Activated CD4-positive, alpha-beta T cell treated with anti-CD3 and anti-CD28 coated beads, Interleukin-2, amount 10 ng/mL, durations not matched to agents 7 days and 5 days (primary cell): Measurements from ENCODE around the gene PPP5C. TPM values are rescaled to one million over a fixed set of nuclear protein-coding genes. Genes with fewer than 3 reads are reported as not detected.
"Not testable (repeated sequence)": the region's sequence is repeated elsewhere in the genome, so short reads cannot be mapped to it uniquely, and the experiment has no call there.

Experiments used
- CTCF ChIA-PET: fragments of 350-600 bp; sonication (Branson Sonifier 250); formaldehyde crosslinking; loops from one replicate; lab custom pipeline; 2021; ENCODE audit warnings: antibody characterized with exemption; lab: Charles Lee
- POLR2A ChIA-PET: fragments of 350-600 bp; sonication (Branson Sonifier 250); formaldehyde crosslinking; loops from one replicate; lab custom pipeline; 2021; ENCODE audit warnings: antibody characterized with exemption; lab: Charles Lee
- DNase-seq: peaks from one replicate; pipeline ENCODE4 v3.0.0-alpha.2; 2020
- H3K27ac Mint-ChIP-seq: one replicate; pipeline ENCODE4 v1.8.0; 2021; ENCODE audit warnings: mild to moderate bottlenecking, moderate library complexity, mixed read lengths
- H3K27me3 Mint-ChIP-seq: one replicate; pipeline ENCODE4 v1.8.0; 2021; ENCODE audit warnings: mixed read lengths
- H3K36me3 Mint-ChIP-seq: one replicate; pipeline ENCODE4 v1.8.0; 2021; ENCODE audit warnings: low read depth, mixed read lengths
- H3K4me1 Mint-ChIP-seq: one replicate; pipeline ENCODE4 v1.8.0; 2021; ENCODE audit warnings: mixed read lengths
- H3K4me3 Mint-ChIP-seq: one replicate; pipeline ENCODE4 v1.8.0; 2021; ENCODE audit warnings: mild to moderate bottlenecking, moderate library complexity, mixed read lengths
- H3K9me3 Mint-ChIP-seq: one replicate; pipeline ENCODE4 v1.8.0; 2021; ENCODE audit warnings: mixed read lengths
- total RNA-seq, 2 experiments: library from RNA; stranded (reverse); gene quantifications; one replicate each; pipeline ENCODE4 v1.2.3, GENCODE V29; 2021

PPP5C gene
- total RNA-seq, 2 experiments from 2014 or later: 101 to 102 TPM

GRCh38 chr19:46313540-46314469 lies 33.1 kb upstream of the PPP5C start:
- H3K9me3 Mint-ChIP-seq, CTCF ChIA-PET, H3K36me3 Mint-ChIP-seq, H3K4me3 Mint-ChIP-seq, H3K4me1 Mint-ChIP-seq, H3K27me3 Mint-ChIP-seq, DNase-seq, H3K27ac Mint-ChIP-seq, POLR2A ChIA-PET: not testable (repeated sequence)

DNA sequence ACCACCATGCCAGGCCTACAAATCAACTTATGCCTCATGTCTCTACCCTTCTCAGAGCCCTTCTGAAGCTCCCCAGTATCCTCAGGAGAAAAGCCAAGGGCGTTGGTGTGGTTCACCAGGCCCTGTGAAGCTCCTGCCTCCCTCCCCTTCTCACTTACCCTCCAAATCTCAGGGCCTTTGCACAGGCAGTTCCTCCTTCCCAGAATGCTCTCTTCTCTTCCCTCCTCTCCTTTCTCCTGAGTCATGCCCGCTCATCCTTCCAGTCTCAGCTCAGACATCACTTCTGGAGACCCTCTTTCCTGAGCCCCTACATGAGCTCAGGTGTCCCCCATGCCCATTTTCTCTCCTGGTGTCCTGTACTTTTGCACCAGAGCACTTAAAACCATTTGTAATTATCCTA lies 29.5 kb upstream of the PPP5C start:
- Mint-ChIP-seq H3K27me3 (no peaks in the 10 kb centered on the region), H3K36me3 (no peaks in the 10 kb centered on the region), H3K9me3 (no peaks in the 10 kb centered on the region), H3K4me3 (no peak overlapping the region), H3K27ac (no peak overlapping the region), H3K4me1 (no peaks in the 10 kb centered on the region)
- no peak for DNase-seq
- ChIA-PET CTCF (interaction anchor here (0.6 kb wide), 1 partner anchor 78 kb away, joined by 3 read pairs; no protein-coding TSS in a partner anchor), POLR2A (no interaction called here)

DNA sequence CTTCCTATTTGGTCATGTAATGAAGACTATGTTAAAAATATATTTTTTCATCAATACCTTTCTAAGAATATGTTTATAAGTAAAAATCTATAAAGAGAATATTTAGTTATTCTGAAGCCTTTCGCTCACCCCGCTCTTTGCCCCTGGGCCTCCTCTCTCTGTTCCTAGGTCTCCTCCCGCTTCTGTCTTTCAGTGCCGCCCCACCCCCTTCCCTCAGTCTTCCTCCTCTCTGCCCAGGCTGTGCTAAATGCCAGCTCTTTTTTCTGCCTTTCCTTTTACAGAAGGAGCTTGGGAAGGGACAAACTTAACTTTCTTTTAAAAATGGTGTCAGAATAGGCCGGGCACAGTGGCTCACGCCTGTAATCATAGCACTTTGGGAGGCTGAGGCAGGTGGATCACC lies 27.3 kb upstream of the PPP5C start:
- Mint-ChIP-seq H3K27ac (no peak overlapping the region), H3K4me1 (no peaks in the 10 kb centered on the region), H3K36me3 (no peaks in the 10 kb centered on the region), H3K27me3 (no peaks in the 10 kb centered on the region), H3K4me3 (no peak overlapping the region), H3K9me3 (peaks cover 3% of the 10 kb centered on the region)
- ChIA-PET POLR2A (no interaction called here), CTCF (no interaction called here)
- DNase-seq: no peak

DNA sequence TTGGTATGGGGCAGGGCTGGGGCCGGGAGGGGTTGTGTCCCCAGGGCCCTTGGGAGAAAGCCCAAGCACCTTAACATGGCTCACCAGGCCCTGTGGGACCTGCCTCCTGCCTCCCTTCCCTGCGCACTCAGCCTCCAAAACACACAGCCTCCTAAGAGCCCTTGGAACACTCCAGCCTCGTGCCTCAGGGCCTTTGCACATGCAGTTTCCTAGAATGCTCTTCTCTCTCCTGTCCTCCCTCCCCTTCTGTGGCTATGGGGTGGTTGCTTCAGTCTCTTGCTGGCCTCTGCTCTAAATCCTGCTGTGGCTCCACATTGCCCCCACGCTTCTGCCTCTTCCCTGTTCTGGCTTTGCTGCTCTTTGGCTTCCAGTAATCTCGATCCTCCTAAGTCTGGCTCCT lies 26.3 kb upstream of the PPP5C start:
- Mint-ChIP-seq H3K4me1 (no peaks in the 10 kb centered on the region), H3K36me3 (no peaks in the 10 kb centered on the region), H3K27me3 (no peaks in the 10 kb centered on the region), H3K27ac (no peak overlapping the region), H3K4me3 (no peak overlapping the region), H3K9me3 (peaks cover 8% of the 10 kb centered on the region)
- no peak for DNase-seq
- POLR2A ChIA-PET: no interaction called here
- CTCF ChIA-PET: no interaction called here

- Mint-ChIP-seq H3K4me3 (no peak overlapping the region), H3K36me3 (no peaks in the 10 kb centered on the region), H3K27me3 (no peaks in the 10 kb centered on the region), H3K9me3 (peaks cover 18% of the 10 kb centered on the region), H3K27ac (no peak overlapping the region), H3K4me1 (no peaks in the 10 kb centered on the region)
- DNase-seq: no peak
- CTCF ChIA-PET: no interaction called here
- POLR2A ChIA-PET: no interaction called here
Measured at GRCh38 chr19:46321653-46322052, 25.2 kb upstream of the PPP5C start.

GRCh38 chr19:46323227-46323626 lies 23.7 kb upstream of the PPP5C start:
- CTCF ChIA-PET, POLR2A ChIA-PET, H3K36me3 Mint-ChIP-seq, H3K4me3 Mint-ChIP-seq, H3K27me3 Mint-ChIP-seq, DNase-seq, H3K27ac Mint-ChIP-seq, H3K4me1 Mint-ChIP-seq: not testable (repeated sequence)
- peaks cover 23% of the 10 kb centered on the region for H3K9me3 Mint-ChIP-seq

- H3K36me3 Mint-ChIP-seq: no peaks in the 10 kb centered on the region
- no peaks in the 10 kb centered on the region for H3K27me3 Mint-ChIP-seq
- no peaks in the 10 kb centered on the region for H3K4me1 Mint-ChIP-seq
- POLR2A ChIA-PET: no interaction called here
- CTCF ChIA-PET: no interaction called here
- no peak overlapping the region for H3K27ac Mint-ChIP-seq
- no peak overlapping the region for H3K4me3 Mint-ChIP-seq
- H3K9me3 Mint-ChIP-seq: peaks cover 26% of the 10 kb centered on the region
- no peak for DNase-seq
Measured at GRCh38 chr19:46324277-46324676, 22.6 kb upstream of the PPP5C start.

GRCh38 chr19:46326608-46327007 lies 20.3 kb upstream of the PPP5C start:
- H3K4me3 Mint-ChIP-seq: no peak overlapping the region
- POLR2A ChIA-PET: no interaction called here
- no peak overlapping the region for H3K27ac Mint-ChIP-seq
- peaks cover 32% of the 10 kb centered on the region for H3K9me3 Mint-ChIP-seq
- H3K36me3 Mint-ChIP-seq: peaks cover 2% of the 10 kb centered on the region
- no peak for DNase-seq
- H3K4me1 Mint-ChIP-seq: no peaks in the 10 kb centered on the region
- CTCF ChIA-PET: interaction anchor here (0.7 to 1.1 kb wide), 2 partner anchors 26 to 70 kb away, joined by 3 read pairs; no protein-coding TSS in a partner anchor
- H3K27me3 Mint-ChIP-seq: peaks cover 2% of the 10 kb centered on the region

DNA sequence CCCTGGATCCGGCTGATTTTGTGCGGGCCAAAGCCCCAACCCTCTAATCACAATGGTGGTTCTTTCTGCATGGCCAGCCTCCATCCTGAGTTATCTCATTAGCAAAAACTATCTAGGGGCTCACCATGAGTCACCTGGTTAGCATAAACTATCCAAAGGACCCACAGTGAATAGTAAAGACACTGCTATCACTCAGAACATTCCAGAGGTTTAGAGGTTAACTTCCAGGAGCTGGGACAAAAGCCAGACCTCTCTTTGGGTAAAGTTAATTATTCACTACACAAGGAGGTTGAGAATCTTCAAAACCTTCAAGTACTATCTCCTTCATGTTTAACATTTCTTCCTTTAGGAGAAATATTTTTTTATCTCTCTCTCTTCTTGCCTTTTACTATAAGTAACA lies 18.8 kb upstream of the PPP5C start:
- H3K4me3 Mint-ChIP-seq: no peak overlapping the region
- POLR2A ChIA-PET: no interaction called here

DNA sequence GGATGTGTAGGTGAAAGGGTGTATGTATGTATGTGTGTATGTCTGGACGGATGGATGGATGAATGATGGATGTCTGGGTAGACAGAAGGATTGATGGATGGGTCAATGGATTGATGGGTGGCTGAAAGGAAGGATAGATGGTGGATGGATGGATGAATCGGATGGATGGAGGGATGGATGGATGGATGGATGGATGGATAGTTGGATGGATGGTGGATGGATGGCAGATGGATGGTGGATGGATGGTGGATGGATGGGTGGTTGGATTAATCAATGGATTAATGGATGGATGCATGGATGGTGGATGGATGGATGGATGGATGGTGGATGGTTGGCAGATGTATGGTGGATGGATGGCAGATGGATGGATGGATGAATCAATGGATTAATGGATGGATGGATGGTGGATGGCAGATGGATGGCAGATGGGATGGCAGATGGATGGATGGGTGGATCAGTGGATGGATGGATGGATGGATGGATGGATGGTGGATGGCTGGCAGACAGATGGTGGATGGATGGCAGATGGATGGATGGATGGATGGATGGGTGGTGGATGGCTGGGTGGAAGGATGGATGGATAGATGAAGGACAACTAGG lies 16.5 kb upstream of the PPP5C start:
- Mint-ChIP-seq H3K9me3 (peaks cover 26% of the 10 kb centered on the region), H3K4me1 (no peaks in the 10 kb centered on the region), H3K27me3 (peaks cover 2% of the 10 kb centered on the region), H3K27ac (no peak overlapping the region), H3K4me3 (no peak overlapping the region), H3K36me3 (peaks cover 2% of the 10 kb centered on the region)
- DNase-seq: no peak
- CTCF ChIA-PET: interaction anchor here (0.7 kb wide), 1 partner anchor 1552 kb away, joined by 3 read pairs; no protein-coding TSS in a partner anchor
- POLR2A ChIA-PET: no interaction called here

More for the DNA sequence above, 18.8 kb upstream of the PPP5C start:
- Mint-ChIP-seq H3K9me3 (peaks cover 32% of the 10 kb centered on the region), H3K36me3 (peaks cover 2% of the 10 kb centered on the region), H3K27me3 (peaks cover 2% of the 10 kb centered on the region), H3K4me1 (no peaks in the 10 kb centered on the region), H3K27ac (no peak overlapping the region)
- DNase-seq: no peak
- CTCF ChIA-PET: no interaction called here

GRCh38 chr19:46337487-46337886 lies 9.4 kb upstream of the PPP5C start:
- peaks cover 3% of the 10 kb centered on the region for H3K27me3 Mint-ChIP-seq
- H3K9me3 Mint-ChIP-seq: no peaks in the 10 kb centered on the region
- H3K27ac Mint-ChIP-seq: no peak overlapping the region
- ChIA-PET POLR2A (no interaction called here), CTCF (interaction anchor here (0.5 kb wide), 1 partner anchor 10 kb away, joined by 7 read pairs; the partner anchor contains the start of gene PPP5C)
- H3K4me1 Mint-ChIP-seq: no peaks in the 10 kb centered on the region
- H3K4me3 Mint-ChIP-seq: no peak overlapping the region
- H3K36me3 Mint-ChIP-seq: no peaks in the 10 kb centered on the region
- DNase-seq: no peak

GRCh38 chr19:46339446-46339845 lies 7.4 kb upstream of the PPP5C start:
- POLR2A ChIA-PET: no interaction called here
- Mint-ChIP-seq H3K27me3 (peaks cover 5% of the 10 kb centered on the region), H3K27ac (no peak overlapping the region), H3K9me3 (no peaks in the 10 kb centered on the region), H3K4me3 (no peak overlapping the region), H3K36me3 (no peaks in the 10 kb centered on the region), H3K4me1 (no peaks in the 10 kb centered on the region)
- no peak for DNase-seq
- CTCF ChIA-PET: interaction anchor here (0.6 kb wide), 1 partner anchor 465 kb away, joined by 5 read pairs; no protein-coding TSS in a partner anchor

- ChIA-PET CTCF (interaction anchor here (0.6 kb wide), 1 partner anchor 465 kb away, joined by 5 read pairs; no protein-coding TSS in a partner anchor), POLR2A (no interaction called here)
- Mint-ChIP-seq H3K36me3 (no peaks in the 10 kb centered on the region), H3K27ac (no peak overlapping the region), H3K9me3 (no peaks in the 10 kb centered on the region), H3K4me1 (no peaks in the 10 kb centered on the region), H3K4me3 (no peak overlapping the region), H3K27me3 (peaks cover 5% of the 10 kb centered on the region)
- DNase-seq: no peak
Measured at GRCh38 chr19:46340051-46340659, 6.7 kb upstream of the PPP5C start.
